ENCODE measurements around the gene ENDOV.

The ENDOV gene

DNA sequence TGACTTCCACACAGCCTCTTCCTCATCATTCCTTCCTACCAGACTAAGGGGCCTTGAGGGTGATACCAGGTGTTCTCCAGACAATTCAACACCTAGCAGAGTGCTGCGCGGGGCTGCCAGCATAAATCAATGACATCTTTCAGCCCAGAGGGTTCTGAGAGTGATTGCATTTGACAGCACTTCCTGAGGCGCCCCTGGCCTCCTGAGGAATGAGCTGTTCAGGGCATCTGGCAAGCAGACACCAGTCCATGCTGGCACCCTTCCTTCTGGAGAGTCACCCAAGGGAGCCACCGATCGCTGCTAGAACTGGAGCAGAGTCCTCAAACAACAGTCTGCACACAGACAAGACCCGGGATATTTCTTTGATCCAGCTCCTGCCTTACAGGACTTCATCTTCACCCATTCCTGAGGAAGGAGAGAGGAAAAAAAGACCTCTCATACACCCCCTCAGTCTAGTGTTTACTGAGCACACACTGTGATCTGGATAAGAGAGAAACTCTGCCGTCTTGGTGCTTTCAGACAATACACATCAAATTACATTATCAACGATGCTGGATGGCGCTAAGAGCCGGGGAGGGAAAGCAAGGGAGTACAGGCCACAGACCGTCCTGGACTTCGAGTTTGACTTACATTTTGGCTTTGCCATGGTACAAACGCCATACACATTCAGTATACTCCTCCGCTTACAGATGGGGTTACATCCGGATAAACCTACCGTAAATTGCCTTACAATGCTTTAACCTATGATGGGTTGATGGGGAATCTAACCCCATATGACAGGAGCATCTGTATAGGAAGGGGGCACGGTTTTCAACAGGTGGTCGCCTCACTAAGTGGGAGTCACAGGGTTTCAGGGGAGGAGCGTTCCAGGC, 38.4 kb downstream of the ENDOV start:
- DNase-seq: no peak

GRCh38 chr17:80453998-80454556, 39.1 kb downstream of the ENDOV start:
- no peak for DNase-seq

GRCh38 chr17:80454557-80455335, 39.8 kb downstream of the ENDOV start:
- DNase-seq: peak; percentile 94

GRCh38 chr17:80455336-80455710, 40.4 kb downstream of the ENDOV start:
- peak; percentile 38 for DNase-seq

GRCh38 chr17:80455784-80456183, 40.8 kb downstream of the ENDOV start:
- DNase-seq: peak; percentile 19

DNA sequence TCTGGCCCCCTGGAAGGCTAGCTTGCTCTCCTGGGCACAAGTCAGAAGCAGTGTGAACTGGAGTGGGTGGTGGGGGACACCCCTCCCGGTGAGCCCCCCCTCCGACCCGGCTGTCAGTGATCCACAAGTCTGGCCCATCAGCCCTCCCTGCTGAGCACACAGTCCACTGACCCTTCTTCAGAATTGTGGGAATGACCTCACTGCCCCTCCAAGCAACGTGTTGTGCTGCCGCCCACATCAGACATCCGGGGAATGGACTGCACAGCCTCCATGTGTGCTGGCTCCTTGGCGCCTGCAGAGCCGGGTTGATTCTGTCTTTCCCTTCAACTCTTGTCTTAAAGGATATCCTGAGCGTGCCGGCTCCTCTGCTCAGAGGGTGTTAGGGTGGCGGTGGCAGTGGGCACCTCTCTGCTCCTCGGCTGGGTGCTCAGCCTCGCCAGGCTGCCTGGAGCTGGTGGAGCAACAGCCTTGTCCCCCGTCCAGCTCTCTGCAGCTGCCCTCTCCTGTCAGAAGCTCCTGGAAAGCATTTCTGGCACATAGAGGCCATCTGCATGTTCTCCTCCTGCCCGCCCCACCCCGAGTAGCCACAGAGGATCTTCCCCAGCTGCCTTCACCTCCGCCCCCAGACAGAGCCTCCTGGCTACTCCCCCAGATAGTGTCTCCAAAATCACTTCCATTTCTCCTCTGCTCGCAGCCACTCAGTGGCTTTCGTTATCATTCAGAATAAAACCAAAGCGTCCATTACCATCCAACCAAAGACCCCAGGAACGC, 41.7 kb downstream of the ENDOV start:
- peak; percentile 53 for DNase-seq

GRCh38 chr17:80457236-80457856, 42.4 kb downstream of the ENDOV start:
- peak; percentile 88 for DNase-seq

DNA sequence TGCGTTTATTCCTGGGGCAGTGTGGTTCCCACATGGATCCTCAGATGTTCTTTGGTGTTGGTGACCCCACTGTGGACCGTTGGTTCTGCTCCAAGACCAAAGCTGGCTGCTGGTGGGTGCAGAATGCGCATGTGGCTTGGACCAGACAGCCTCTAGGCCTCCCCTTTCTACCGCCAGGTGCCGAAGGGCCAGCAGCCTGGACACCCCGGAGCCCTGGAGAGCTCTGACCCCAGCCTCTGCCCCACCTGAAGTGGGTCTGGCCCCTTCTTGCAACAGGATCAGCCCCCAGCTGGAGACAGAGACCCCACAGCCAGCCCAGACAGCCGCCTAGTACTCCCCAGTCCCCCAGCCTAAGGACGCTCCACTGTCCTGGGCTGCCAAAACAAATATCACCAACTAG, 43.0 kb downstream of the ENDOV start:
- DNase-seq: no peak

GRCh38 chr17:80459234-80459633, 44.3 kb downstream of the ENDOV start:
- DNase-seq: peak; percentile 31

DNA sequence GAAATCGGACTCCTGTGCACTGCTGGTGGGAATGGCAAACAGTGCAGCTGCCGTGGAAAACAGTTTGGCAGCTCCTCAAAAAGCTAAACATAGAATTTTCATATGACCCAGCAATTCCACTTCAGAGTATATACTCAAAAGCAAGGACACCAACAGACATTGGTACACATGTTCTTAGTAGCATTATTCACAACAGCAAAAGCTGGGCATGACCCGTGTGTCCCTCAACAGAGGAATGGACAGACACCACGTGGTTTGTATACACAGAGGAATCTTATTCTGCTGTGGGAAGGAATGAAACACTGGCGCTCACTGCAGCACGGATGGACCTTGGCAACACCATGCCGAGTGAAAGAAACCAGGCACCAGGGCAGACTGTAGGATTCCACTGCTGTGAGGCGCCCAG, 45.5 kb downstream of the ENDOV start:
- no peak for DNase-seq

- DNase-seq: no peak
Observed at GRCh38 chr17:80461528-80462160, 46.7 kb downstream of the ENDOV start.

GRCh38 chr17:80463784-80464400, 48.9 kb downstream of the ENDOV start:
- peak; percentile 11 for DNase-seq

GRCh38 chr17:80464486-80464885, 49.5 kb downstream of the ENDOV start:
- no peak for DNase-seq

DNA sequence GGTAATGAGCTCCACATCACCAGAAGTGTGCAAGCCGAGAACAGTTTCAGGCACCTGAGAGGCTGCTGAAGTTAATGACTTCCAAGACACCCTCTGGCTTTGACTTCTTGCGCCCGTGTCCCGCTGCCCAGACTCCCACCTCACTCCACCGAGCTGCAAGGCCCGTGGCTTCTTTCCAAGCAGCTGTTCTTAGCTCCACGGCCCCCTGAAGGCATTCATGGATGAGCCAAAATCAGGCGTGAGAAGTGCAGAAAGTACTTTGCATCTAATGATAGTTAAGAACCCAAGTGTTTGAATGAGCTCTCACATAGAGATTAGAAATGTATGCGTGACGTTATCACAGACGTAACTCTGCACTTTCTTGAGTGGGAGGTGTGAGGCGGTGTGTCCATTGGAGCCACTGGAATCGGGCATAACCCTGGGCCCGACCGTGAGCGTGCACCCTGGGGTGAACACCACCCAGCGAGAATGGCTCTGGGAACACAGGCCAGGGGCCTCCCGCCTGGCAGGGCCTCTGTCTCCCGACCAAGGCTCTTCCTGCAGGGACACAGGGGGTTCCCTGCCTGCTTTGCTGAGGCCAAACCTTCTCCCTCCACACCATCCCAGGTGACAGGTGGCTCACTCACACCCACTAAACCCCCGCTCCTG, 50.5 kb downstream of the ENDOV start:
- DNase-seq: no peak

DNA sequence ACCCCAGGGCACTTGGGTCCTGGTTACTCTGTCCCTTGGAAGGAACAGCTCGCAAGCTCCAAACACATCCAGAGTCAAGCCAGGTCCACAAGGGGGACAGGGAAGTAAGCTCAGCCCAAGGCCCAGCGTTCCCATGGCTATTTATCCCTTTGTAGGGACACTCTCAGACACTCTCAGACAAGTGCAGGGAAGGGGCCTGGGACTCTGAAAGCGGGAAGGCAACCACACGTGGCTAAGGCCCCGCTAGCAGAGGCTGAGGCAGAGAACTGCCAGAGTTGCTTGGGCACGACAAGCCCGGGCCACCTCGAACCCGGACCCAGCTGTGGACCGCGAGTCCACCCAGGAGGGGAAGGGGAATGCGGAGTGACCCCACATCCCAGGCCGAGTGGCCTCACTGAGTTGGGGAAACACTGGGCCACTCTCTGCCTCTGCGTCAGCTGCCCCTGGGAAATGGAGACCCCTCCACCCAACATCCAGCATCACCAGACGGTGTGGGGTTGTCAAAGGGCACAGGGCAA, 51.3 kb downstream of the ENDOV start:
- no peak for DNase-seq

GRCh38 chr17:80468242-80468641, 53.3 kb downstream of the ENDOV start:
- DNase-seq: no peak

- no peak for DNase-seq
Observed at GRCh38 chr17:80468781-80469493, 54.0 kb downstream of the ENDOV start.

DNA sequence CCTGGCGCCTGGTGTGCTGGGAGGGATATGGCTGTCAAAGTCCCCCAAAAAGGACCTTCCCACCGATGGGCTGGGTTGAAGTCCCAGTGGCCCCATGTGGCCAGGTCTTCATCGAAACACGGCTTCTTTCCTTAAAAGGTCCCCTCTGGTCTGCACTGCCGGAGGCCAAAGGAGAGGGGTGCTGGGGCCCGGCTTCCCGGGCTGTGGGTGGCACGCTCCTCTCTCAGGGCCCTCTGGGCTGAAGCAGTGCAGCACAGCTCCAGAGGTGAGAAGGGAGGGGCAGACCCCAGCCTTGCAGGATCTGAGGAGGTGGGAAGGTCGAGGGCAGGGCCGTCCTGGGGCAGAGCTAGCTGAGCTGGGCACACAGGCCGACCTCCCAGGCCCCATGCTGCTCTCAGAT, 54.7 kb downstream of the ENDOV start:
- no peak for DNase-seq

- DNase-seq: no peak
Observed at GRCh38 chr17:80470603-80471002, 55.6 kb downstream of the ENDOV start.

DNA sequence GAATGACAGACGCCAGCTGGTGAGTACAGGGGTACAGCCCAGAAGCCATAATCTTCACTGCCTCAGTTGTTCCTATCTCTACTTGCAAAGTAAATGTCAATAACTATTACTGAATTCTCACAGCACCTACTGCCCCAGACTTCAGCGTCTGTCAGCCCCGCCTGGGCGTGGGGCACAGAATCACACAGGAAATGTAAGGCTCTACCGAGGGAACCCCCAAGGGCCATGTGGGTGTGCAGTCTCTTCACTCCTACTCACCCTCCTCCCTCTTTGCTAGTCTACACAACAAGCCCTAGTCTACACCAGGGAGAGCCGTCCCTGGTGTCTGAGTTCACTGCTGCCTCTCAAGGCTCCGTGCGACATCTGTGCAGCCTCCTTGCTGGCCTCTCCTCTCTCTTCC, 57.0 kb downstream of the ENDOV start:
- DNase-seq: no peak

All from MV-4-11 (cell line).